Suprapubic skin (tissue), 4 donors: ENCODE data around the gene TMEM171. TPM values are rescaled to one million over a fixed set of nuclear protein-coding genes. Genes with fewer than 3 reads are reported as not detected.

Source experiments
- DNase-seq, 2 donors: peaks; one replicate each; pipeline ENCODE4 v3.0.0-alpha.2; 2019; ENCODE audit warnings: low spot score in 2 of 2
- H3K27ac ChIP-seq: fragments of 200-600 bp; sonication (generic); one replicate; pipeline ENCODE4 v1.5.1; 2019
- H3K27me3 ChIP-seq: fragments of 200-600 bp; sonication (generic); one replicate; pipeline ENCODE4 v1.5.1; 2019
- H3K36me3 ChIP-seq: fragments of 200-600 bp; sonication (generic); one replicate; pipeline ENCODE4 v1.5.1; 2019
- H3K4me1 ChIP-seq: fragments of 200-600 bp; sonication (generic); one replicate; pipeline ENCODE4 v1.5.1; 2019
- H3K4me3 ChIP-seq: fragments of 200-600 bp; sonication (generic); one replicate; pipeline ENCODE4 v1.5.1; 2019; ENCODE audit warnings: mild to moderate bottlenecking
- H3K9me3 ChIP-seq: fragments of 200-600 bp; sonication (generic); one replicate; pipeline ENCODE4 v1.5.1; 2019
- EP300 ChIP-seq: sonication (generic); formaldehyde crosslinking; IDR thresholded peaks from one replicate; pipeline ENCODE4 v1.6.1; 2017; ENCODE audit warnings: antibody characterized with exemption
- POLR2A ChIP-seq, 2 donors: fragments of 450-650 bp; IDR thresholded peaks; one replicate each; pipeline ENCODE4 v1.6.1; 2017; ENCODE audit warnings: antibody characterized with exemption in 2 of 2, mild to moderate bottlenecking in 2 of 2, moderate library complexity in 2 of 2
- POLR2AphosphoS5 ChIP-seq, 3 donors: sonication (generic); formaldehyde crosslinking; IDR thresholded peaks; one replicate each; pipeline ENCODE4 v1.6.1; 2017; ENCODE audit warnings: antibody characterized with exemption in 3 of 3
- WGBS: methylation state at CpG from one replicate; pipeline ENCODE4 v1.1.5; 2018; 5-methylcytosine and 5-hydroxymethylcytosine counted together
- total RNA-seq, 4 donors: library from RNA; depleted of rRNA; stranded (reverse); fragments of >200 nt; gene quantifications; one replicate each; pipeline ENCODE4 v1.1.0, GENCODE V29; 2016
- TF ChIP-seq, protein P1 (sequence below), 2 donors: fragments of 200-600 bp in 1 of 2; fragments of 450-650 bp in 1 of 2; sonication (generic) in 1 of 2; IDR thresholded peaks; one replicate each; pipeline ENCODE4 v1.5.1; 2016 to 2019; ENCODE audit warnings: antibody characterized with exemption in 2 of 2, mild to moderate bottlenecking in 1 of 2, moderate library complexity in 1 of 2

TMEM171 gene
- total RNA-seq, 4 donors from 2014 or later, result 1.1 to 1.7 (median 1.5) TPM; not detected in 1

DNA sequence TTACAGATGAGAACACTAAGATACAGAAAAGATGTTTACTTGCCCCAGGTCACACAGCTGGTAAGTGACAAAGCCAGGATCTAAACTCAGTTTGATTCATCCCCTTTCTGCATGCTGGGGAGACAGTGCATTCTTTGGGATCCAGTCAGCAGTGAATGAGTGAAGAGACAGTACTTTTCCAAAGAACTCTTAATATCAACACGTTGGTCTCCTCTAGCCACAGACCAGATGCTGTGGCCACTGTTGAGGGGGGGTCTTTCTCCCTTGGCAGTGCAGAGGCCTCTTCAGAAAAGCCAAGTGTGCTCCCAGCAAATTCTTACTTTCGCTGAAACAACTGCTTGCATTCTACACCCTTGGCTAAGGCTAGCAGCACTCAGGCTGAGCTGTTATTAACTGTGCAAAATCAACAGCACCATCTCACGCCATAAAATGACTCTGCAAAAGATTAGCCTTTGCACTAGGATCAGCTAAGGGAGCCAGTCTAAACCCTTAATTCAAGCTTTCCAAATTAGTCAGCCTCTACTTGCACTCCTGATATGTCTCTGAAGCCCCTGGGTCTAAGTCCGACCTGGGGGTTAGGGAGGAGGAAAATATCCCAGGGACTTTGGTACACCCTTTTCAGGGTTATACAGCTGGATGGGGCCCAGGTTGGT is 4.8 kb upstream of the TMEM171 start:
- Histone ChIP-seq H3K9me3 (no peaks in the 10 kb centered on the region), H3K27ac (no peak overlapping the region), H3K4me1 (peaks cover 9% of the 10 kb centered on the region), H3K4me3 (no peak overlapping the region), H3K36me3 (no peaks in the 10 kb centered on the region), H3K27me3 (peaks cover 5% of the 10 kb centered on the region)
- TF ChIP-seq, protein P1, sequence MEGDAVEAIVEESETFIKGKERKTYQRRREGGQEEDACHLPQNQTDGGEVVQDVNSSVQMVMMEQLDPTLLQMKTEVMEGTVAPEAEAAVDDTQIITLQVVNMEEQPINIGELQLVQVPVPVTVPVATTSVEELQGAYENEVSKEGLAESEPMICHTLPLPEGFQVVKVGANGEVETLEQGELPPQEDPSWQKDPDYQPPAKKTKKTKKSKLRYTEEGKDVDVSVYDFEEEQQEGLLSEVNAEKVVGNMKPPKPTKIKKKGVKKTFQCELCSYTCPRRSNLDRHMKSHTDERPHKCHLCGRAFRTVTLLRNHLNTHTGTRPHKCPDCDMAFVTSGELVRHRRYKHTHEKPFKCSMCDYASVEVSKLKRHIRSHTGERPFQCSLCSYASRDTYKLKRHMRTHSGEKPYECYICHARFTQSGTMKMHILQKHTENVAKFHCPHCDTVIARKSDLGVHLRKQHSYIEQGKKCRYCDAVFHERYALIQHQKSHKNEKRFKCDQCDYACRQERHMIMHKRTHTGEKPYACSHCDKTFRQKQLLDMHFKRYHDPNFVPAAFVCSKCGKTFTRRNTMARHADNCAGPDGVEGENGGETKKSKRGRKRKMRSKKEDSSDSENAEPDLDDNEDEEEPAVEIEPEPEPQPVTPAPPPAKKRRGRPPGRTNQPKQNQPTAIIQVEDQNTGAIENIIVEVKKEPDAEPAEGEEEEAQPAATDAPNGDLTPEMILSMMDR (IDR thresholded peaks at IDR 0.05), result no peak
- no peak for TF ChIP-seq EP300
- TF ChIP-seq POLR2AphosphoS5 (IDR thresholded peaks at IDR 0.05), result no peak
- no peak for TF ChIP-seq POLR2A (IDR thresholded peaks at IDR 0.05)
- DNase-seq, result no peak
- WGBS, result 48% methylated on average over 4 of the region's 4 CpGs

DNA sequence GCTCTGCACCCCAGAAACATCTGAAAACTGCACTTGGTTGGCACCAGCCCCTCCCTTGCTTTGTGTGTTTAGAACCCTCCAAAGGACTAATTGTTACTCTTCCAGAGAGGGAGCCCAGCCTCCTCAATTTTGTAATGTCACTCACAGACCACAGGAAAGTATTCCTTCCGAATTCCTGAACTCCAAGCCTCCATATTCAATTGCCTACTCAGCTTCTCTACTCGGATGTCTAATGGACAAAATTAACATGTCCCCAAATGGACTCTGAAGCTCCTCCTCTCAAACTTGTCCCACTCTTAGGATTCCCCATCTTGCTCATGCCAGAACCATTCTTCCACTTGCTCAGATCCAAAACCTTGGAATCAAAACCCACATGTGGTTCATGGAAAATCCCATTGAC is 3.9 kb upstream of the TMEM171 start:
- WGBS, result 83% methylated on average over 2 of the region's 2 CpGs
- no peak for DNase-seq
- peaks cover 16% of the 10 kb centered on the region for H3K4me1 ChIP-seq

DNA sequence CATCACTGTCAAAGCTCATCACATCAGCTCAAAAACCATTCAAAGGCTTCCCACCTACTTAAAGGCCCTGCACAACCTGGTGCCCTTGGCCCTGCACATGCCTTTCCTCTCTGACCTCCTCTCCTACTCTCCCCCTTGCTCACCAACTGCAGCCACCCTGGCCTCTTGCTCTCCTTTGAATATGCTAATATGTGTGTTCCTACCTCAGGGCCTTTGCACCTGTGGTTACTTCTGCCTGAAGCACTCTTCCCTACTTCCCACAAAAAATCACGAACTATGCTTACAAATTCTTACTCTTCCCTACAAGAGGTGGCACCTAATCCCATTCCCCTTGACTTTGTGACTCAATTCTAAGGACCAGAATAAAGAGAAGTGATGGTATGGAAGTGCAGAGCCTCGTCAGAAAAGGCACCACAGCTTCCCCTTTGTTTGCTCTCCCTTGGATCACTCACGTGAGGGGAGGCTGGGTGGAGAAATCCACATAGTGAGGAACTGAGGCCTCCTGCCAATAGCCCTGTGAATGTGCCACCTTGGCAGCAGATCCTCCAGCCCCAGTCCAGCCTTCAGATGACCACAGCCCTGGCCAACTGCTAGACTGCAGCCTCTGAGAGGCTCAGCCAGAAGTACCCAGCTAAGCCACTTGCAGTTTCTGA is 3.2 kb upstream of the TMEM171 start:
- WGBS, result 79% methylated on average over 3 of the region's 3 CpGs
- TF ChIP-seq EP300 (no peak), POLR2A (IDR thresholded peaks at IDR 0.05) (no peak), POLR2AphosphoS5 (IDR thresholded peaks at IDR 0.05) (no peak)
- TF ChIP-seq, protein P1 (IDR thresholded peaks at IDR 0.05), result no peak
- no peak for DNase-seq
- Histone ChIP-seq H3K4me1 (peaks cover 16% of the 10 kb centered on the region), H3K4me3 (no peak overlapping the region), H3K36me3 (no peaks in the 10 kb centered on the region), H3K27me3 (peaks cover 13% of the 10 kb centered on the region), H3K27ac (no peak overlapping the region), H3K9me3 (no peaks in the 10 kb centered on the region)

More for the DNA sequence above, 3.9 kb upstream of the TMEM171 start:
- TF ChIP-seq POLR2AphosphoS5 (IDR thresholded peaks at IDR 0.05) (no peak), EP300 (no peak), POLR2A (IDR thresholded peaks at IDR 0.05) (no peak)
- TF ChIP-seq, protein P1 (IDR thresholded peaks at IDR 0.05), result no peak
- H3K27ac ChIP-seq, result no peak overlapping the region
- H3K9me3 ChIP-seq, result no peaks in the 10 kb centered on the region
- H3K36me3 ChIP-seq, result no peaks in the 10 kb centered on the region
- peaks cover 10% of the 10 kb centered on the region for H3K27me3 ChIP-seq
- H3K4me3 ChIP-seq, result no peak overlapping the region

DNA sequence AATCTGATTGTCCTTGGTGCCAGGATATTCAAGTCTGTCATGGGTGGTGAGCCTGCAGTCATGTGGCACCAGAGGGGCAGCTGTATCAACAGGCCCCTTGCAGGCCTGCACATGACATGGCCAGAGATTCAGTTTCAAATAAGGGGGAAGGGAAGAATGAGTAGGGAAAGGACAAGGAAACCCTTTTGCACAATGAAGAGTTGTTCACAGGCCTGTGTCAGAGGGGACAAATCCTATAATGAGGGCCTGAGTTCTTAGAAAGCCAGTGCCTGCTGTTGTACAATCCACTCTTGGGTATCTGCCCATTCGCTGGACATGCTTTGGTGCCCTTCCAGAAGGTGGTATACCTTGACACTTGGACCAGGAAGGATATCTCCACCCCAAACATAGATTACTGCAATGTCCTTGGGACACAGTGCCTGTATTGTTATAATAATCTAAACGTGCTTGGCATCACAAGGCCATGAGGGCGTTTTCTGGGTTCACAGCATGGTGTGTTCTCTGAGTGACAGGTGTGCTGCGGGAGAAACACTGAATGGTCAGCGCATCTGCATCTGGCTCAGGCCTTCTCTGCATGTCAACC is 1.9 kb upstream of the TMEM171 start:
- no peak overlapping the region for H3K27ac ChIP-seq

More for the DNA sequence above, 1.9 kb upstream of the TMEM171 start:
- no peak for DNase-seq
- Histone ChIP-seq H3K27me3 (peaks cover 14% of the 10 kb centered on the region), H3K4me1 (peaks cover 16% of the 10 kb centered on the region), H3K36me3 (no peaks in the 10 kb centered on the region), H3K4me3 (no peak overlapping the region), H3K9me3 (no peaks in the 10 kb centered on the region)
- TF ChIP-seq, protein P1 (IDR thresholded peaks at IDR 0.05), result no peak
- TF ChIP-seq POLR2A (IDR thresholded peaks at IDR 0.05), result no peak
- WGBS, result 78% methylated on average over 5 of the region's 5 CpGs
